Stimulated activated CD8-positive, alpha-beta memory T cell treated with anti-CD3 and anti-CD28 coated beads, Interleukin-2, amount 100 ng/mL, for 48 hours (primary cell): Measurements from ENCODE around the gene PTPRT.
"Not testable (repeated sequence)": the region's sequence is repeated elsewhere in the genome, so short reads cannot be mapped to it uniquely, and the experiment has no call there.

ENCODE experiments used
- DNase-seq, 2 donors: peaks; one replicate each; pipeline ENCODE4 v3.0.0-alpha.2; 2020; ENCODE audit warnings: low read depth in 2 of 2

Gene PTPRT

DNA sequence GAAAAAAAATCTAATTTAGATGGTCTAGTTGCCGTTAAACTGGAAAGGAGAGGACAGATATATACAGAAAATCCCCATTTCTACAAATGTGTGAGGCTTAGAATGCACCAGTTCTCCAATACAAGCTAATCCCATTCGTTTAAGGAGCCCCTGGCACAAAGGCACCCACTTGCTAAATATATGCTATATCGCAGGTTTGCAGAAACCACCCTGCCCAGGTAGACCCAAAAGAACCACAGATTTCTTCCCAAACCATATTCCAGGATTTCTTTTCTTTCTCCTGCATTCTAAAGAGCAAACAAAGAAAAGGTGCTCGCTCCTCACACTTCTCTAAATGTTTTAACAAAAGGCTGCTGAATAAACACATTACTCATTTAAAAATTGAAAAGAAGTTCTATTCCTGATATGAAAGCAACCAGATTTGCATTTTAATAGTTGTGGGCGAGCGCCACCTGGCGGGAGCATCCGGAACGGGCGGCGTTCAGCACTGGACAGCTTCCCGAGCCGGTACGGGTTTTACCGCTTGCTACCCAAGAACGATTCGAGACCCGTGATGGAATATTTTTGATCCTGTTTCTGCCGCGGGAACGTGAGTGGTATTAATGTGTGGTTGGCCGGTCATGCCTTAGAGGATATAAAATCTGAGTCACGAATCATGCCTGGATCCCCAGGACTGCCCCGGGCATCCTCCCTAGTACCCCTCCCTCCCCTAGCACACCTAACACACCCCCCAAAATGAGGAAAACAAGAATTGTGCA is 2.1 kb downstream of the PTPRT start:
- peak; percentile 56 to 59 for DNase-seq

DNA sequence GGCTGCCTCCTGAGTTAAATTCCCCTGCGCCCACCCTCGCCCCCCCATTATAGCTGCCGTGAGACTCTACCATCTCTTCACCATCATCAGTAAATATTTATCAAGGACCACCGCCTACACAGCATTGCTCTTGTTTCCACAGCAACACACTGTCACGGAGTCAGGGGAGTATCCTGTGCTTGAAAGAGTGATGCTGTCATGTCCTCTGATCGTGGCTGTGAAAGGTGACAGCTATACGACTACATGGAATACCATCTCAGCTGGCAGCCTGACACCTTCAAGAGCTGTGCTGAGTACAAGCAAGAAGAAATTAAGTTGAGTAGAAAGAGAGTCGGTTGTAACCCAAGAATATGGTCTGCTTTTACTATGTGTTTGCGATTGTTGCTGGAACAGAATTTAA is 3.4 kb downstream of the PTPRT start:
- no peak for DNase-seq

- DNase-seq = no peak
These were observed 3.8 kb downstream of the PTPRT start for GRCh38 chr20:43185901-43186300.

GRCh38 chr20:43183536-43184070 is 6.1 kb downstream of the PTPRT start:
- DNase-seq = no peak

GRCh38 chr20:43178080-43178479 is 11.6 kb downstream of the PTPRT start:
- no peak for DNase-seq

DNA sequence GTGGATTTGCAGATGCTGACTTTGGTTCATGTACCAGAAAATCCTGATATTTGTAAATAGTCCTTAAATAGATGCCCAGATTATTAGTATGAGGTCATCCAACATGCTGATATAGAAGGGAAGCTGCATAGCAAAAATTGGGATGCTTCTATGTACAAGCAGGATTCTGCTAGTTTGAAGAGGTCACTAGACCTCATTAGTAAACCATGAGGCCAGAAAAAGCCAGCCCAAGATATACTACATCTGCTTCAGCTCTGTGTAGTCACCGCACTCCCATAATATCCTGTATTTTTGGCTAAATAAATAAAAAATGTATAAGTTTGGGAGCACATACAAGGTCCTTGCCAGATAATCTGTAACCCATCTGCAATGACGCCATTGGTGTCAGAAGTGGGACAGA is 13.0 kb downstream of the PTPRT start:
- DNase-seq = no peak

DNA sequence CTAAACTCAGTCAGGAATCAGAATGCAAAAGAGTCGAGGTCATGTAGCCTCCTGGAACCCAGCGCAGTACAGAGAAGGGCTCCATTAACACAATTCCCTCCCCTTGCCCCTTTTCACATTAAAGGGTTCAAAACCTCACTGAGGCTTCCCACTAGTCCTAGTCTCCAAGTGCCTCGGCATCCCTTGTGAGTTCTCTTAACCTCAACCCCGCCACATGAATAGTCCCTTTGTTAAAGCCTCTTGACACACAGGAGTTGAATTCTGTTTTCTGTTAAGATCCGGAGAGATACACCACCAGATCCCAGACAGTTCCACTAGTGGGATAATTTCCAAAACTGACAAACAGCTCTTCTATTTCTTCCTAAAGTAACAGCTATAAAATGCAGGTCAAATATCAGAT is 17.8 kb downstream of the PTPRT start:
- no peak for DNase-seq

DNA sequence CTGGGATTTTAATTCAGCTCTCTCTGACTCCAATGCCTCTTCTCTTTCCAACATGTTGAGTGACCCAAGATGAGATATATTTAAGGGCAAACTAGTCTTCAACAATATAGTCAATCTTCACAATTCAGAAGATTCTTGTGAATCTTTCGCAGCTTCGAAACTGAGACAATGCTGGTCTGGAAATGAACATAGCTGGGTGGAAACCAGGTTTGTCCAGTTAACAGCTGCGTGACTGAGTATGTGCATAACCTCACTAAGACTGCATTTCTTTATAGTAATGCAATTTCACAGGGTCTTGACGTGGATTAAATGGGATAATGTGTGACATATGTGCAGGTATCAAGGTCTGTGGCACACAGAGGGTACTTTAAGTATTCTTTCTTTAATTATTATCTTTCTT is 18.9 kb downstream of the PTPRT start:
- no peak for DNase-seq

DNA sequence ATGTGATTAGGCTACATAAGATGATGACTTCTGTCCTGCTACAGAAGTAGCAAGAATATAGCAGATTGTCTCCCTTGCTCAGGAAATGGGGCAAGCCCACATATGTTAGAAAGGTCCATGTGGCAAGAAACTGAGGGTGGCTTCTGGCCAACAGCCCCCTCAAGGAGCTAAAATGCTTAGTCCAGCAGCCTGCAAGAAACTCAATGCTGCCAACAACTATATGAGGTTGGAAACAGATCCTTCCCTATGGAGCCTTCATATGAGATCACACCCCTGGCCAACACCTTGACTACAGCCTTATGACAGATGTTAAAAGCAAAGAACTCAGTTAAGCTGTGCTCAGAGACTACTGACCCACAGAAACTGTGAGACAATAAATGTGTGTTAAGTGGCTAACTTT is 22.1 kb downstream of the PTPRT start:
- no peak for DNase-seq

GRCh38 chr20:43167021-43167420 is 22.7 kb downstream of the PTPRT start:
- no peak for DNase-seq

- no peak for DNase-seq
These were observed 24.1 kb downstream of the PTPRT start for GRCh38 chr20:43165611-43166010.

GRCh38 chr20:43164736-43165135 is 25.0 kb downstream of the PTPRT start:
- not testable (repeated sequence) for DNase-seq

GRCh38 chr20:43161716-43162115 is 28.0 kb downstream of the PTPRT start:
- no peak for DNase-seq

- DNase-seq = no peak
These were observed 28.8 kb downstream of the PTPRT start for GRCh38 chr20:43160941-43161340.

GRCh38 chr20:43159994-43160393 is 29.7 kb downstream of the PTPRT start:
- DNase-seq = no peak

- no peak for DNase-seq
These were observed 34.2 kb downstream of the PTPRT start for GRCh38 chr20:43155366-43156100.

- DNase-seq = no peak
These were observed 37.8 kb downstream of the PTPRT start for GRCh38 chr20:43151901-43152300.

GRCh38 chr20:43151256-43151655 is 38.5 kb downstream of the PTPRT start:
- no peak for DNase-seq

DNA sequence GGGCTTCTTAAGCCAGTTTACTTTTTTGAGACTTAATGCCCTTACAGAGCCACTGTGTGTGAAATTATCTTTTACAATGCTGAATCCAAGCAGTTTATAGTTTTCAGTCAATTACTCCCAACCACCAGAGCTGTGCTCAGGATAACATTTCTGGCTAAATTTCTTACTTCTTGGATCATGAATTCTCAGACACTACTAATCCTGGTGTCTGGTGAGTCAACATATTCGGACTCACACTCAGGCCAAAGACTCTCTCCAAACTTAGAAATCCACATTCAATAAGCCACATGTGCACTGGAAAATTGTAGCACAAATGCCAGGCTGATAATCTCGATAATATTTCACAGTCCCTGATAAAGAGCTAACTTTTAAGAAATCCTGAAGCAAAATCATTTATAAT is 49.0 kb downstream of the PTPRT start:
- no peak for DNase-seq

DNA sequence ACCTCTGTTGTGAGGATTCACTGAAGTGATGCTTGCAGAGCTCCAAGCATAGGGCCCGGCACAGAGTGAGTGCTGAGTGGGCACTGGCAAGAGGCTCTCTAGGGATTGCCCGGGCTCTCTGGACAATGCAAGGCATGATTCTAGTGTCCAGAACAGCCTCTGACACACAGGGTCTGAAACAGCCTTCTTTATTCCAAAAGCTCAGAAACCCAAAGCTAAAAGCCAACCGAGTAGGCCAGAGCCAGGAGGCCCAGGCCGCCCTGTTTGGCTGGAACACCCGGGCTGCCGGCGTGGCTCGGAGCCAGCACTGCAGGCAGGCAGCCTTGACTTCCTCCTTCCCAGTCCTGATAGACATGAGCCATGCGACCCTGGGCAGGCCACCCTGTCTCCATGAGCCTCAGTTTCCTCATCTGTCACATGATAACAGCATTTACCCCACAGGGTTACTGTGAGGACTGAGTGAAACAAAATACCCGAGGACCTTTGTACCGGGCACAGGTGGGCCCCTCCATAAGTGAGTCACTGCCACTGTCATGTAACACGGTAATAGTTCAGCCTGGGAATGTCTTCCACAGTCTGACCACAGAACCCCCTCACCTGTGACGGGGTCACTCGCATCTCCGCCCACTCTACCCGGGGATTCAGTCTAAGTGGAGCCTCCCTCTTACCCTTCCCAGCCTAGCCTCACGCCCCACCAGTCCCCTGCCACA is 51.5 kb downstream of the PTPRT start:
- DNase-seq = no peak

DNA sequence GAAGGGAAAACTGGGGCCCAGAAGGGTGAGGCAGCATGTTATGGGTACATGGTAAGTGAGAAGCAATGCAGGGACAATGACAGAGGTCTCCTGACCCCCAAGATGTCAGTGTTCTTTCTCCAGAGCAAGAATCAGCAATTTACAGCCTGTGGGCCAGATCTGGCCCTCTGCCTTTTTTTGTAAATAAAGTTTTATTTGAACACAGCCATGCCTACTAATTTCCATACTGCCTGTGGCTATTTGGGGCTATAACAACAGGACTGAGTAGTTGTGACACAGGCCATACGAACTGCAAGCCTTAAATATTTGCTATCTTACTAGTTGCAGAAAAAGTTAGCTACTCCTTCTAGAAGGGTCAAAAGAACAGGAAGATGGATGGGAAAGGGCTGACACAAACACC is 52.5 kb downstream of the PTPRT start:
- no peak for DNase-seq

DNA sequence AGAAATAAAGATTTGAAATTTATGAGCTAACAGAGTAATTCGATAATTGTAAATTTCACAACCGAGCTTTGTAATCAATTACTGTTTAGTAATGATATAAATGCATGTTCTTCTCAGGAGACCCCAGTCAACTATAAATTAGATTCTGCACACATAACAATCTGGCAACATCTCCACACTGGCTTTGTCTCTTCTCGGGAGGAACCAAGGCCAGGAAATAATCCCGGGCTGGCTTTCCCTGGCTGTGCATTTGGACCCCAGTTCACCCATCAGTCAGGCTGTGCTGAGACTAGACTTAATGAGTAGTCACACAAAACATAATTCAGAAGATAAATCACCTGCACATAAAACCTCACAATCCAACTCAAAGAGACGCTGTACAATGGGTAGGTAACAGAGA is 65.5 kb downstream of the PTPRT start:
- no peak for DNase-seq

DNA sequence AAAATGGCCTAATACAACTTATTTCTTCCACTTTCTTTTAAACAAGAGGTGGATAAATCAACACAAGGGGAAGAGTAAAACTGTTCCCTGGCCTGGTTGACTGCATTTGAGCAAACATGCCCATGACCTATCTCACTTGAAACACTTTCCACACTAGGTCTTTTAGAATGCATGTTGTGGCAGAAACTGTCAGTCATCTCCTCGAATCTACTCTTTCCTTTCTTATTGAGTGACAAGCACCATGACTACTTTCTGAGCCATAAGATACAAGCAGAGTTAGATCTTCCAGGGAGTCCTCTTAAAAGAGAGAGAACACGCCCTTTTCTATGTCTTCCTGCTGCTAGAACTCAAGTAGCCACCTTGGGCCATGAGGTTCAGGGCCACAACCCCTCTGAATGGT is 66.5 kb downstream of the PTPRT start:
- no peak for DNase-seq
